HG03442 (cell line): ENCODE measurements around the gene NRG3.

Experiments
- ATAC-seq: cut with Tn5 transposase; IDR thresholded peaks from one replicate; pipeline ENCODE4 v1.9.1; 2021; ENCODE audit warnings: mild to moderate bottlenecking, moderate library complexity; ENCODE audit not compliant: unreplicated experiment

NRG3 gene

DNA sequence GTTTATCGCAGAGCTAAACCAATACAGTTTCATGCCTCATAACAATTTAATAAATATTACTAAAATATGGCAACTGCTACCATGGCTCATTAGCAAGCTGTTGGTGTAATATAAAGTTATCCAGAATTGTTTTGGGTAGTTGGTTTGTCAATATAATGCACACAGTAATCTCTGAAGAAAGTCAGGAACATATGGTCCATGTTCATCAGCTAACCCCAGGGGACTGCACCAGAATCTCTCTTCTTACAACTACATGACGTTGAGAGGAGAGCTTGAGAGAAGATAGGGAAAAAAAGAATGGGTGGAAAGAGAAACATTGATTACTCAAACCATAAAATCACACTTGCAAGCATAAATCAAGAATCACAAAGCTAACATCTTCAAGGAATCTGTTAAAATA lies 333.7 kb downstream of the NRG3 start:
- no peak for ATAC-seq

DNA sequence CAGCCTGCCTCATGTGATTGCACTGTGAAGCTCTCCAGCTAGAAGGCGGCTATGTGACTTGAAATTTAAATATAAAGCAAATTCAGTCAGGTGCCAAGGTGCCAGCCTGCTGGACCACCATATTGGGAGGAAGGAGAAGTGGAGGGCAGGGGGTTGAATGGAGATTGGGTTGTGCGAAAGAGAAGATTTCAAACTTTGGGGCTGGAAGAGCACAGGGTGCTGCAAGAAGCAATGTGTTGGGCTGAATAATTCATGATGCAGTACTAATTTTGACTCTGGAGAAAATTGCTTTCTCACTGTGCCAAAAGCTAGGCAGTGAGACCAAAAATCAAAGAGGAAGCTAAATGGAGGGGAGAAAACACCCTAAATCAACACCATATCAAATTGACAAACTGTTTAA lies 335.3 kb downstream of the NRG3 start:
- ATAC-seq: no peak

- no peak for ATAC-seq
Measured at GRCh38 chr10:82211346-82211745, 336.4 kb downstream of the NRG3 start.

- ATAC-seq: no peak
Measured at GRCh38 chr10:82212753-82213152, 337.8 kb downstream of the NRG3 start.

DNA sequence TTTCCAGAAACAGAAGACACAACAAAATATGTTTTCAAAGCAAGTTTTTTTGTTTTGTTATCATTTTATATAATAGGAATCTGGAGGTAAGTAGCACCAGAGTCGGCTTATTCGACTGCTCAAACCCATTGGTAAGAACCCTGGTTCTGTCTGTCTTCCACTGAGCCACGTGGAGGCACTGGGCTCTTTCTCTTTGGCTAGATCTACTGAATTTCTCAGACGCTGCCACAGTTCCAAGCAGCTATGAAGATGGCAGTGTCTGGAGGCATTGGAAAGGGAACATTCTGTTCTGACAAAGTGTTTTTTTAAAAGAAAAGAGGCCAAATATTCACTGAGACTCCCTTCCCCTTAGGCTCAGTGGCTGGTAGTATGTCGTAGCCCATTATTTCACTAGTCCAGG lies 338.8 kb downstream of the NRG3 start:
- ATAC-seq: no peak

DNA sequence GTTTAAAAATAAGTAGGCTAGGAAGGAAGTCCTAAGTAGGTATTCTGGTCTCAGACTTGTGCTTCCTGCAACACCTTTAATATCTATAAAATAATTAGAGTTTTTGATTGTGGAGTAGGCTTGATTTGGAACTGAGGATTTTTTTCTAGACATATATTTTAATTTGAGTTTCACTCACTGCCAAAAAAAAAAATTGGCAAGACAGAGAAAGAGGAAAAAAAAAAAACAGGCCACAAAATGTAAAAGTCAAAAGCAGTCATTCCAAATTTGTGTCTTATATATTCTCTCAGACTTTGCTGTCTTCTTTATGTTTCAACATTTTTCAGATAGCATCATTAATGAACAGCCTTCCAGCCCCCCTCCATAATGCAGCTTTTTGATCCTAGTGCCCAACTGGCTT lies 346.1 kb downstream of the NRG3 start:
- no peak for ATAC-seq

DNA sequence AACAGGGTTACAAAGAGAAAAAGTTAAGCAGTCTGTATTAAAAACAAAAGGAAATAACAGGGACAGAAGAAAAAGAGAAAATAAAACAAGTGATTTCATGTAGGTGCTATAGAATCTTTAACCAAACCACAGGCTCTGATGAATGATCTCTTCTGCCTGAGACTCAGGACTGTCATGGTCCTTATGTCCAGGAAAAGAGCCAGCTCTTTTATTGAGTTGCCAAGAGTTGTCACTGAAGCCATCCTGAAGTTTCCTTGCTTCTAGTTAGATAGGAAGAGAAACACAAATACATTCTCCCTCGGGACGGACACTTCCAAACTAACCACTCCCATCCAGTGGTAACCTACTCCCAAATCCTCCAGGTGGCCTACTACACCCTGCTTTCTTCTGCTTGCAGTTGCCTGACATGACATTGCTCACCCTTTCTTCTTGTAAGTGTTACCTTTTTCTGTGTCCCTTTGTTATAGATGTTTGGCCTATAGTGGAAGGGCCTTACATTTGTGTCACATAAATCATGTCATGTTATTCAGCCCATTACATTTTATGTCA lies 346.7 kb downstream of the NRG3 start:
- ATAC-seq: no peak

GRCh38 chr10:82228701-82229100 lies 353.7 kb downstream of the NRG3 start:
- ATAC-seq: no peak

DNA sequence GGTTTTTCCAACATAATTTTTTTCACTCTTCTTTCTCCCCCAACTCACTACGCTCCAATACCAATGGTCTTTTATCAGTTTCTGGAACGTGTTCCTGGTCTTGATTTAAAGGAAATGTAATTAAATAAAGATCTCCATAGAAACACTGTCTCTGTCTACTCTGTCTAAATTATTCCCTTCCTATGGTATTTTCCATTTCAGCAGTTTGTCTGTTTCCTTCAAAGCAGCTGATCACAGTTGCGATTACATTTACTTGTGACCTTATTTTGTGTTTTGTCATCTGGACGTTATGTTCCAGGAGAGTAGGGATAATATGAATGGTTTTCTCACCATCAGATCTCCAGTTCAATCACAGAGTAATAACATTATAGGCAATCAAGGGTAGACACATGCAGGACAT lies 359.2 kb downstream of the NRG3 start:
- ATAC-seq: no peak

GRCh38 chr10:82236084-82236731 lies 361.2 kb downstream of the NRG3 start:
- ATAC-seq: no peak

- no peak for ATAC-seq
Measured at GRCh38 chr10:82238291-82238690, 363.3 kb downstream of the NRG3 start.

DNA sequence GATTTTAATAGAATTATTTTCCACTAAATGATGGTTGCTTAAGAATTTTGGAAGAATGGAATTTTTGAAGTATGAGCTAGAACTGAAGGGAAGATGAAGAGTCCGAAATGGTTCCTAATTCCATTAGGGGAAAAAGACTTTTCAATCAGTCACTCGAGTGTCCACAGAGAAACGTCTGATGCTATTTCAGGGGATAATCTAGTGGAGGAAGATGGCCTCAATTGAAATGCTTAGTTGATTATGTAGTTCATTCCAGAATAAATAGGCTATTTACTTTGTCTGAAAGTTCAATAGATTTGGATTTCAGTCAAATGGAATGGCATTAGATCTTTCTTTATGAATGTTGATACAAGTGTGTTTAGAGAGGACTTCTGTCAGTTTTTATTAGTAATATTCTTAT lies 365.4 kb downstream of the NRG3 start:
- ATAC-seq: no peak

- no peak for ATAC-seq
Measured at GRCh38 chr10:82242778-82243177, 367.8 kb downstream of the NRG3 start.

- no peak for ATAC-seq
Measured at GRCh38 chr10:82245157-82245556, 370.2 kb downstream of the NRG3 start.

- ATAC-seq: no peak
Measured at GRCh38 chr10:82245906-82246560, 371.0 kb downstream of the NRG3 start.

DNA sequence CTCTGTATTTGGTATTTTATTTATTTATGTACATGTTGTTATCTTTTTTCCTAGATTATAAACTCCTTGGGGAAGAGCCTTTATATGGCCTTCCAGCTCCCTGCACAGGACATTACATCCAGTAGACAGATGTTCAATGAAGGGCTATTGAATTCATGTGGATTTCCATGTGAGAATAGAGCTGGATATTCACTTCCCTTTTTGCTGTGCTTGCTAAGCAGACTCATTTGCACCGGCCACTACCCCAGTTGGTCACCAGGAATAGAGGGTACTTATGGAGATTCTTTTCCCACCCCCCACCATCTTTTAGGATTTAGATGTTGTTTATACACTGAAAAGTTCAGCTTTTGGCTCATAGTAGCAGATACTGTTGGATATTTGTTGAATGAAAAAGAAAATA lies 374.1 kb downstream of the NRG3 start:
- no peak for ATAC-seq

GRCh38 chr10:82251222-82251906 lies 376.4 kb downstream of the NRG3 start:
- ATAC-seq: no peak

- no peak for ATAC-seq
Measured at GRCh38 chr10:82252081-82252480, 377.1 kb downstream of the NRG3 start.

DNA sequence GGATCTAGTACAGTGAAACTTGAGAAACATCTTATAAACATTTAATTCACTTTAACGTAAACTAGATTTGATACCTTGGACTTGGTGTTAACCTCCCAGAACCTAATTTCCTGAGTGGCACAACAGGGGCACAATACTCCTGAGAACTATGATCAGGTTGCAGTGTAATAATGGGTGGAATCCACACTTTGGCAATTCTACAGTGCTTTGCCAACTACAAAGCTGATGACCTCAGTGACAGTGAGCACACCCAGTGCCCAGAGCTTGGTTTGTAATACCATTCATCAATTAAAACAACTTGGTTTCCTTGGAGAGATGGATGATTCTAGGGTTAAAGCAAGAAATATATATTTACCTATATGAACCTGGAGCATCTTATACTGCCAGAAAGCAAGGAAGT lies 379.2 kb downstream of the NRG3 start:
- ATAC-seq: no peak

DNA sequence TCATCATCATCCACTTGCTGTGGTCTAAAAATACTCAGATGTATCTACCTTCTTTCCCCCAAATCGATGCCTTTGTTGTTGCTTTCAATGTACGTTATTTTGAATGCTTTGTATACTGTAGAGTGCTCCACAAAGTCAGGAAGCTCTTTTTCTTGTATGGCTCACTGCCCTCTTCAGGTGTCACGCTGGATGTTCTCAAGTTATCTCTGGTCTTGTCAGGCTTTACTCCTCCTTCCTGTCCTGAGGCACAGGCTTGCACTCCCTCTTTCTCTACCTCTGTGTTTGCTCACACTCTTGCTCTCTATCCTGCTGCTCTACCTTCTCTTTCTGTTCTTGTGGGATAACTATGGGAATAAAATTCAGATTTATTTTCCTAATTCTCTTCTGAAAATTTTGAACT lies 381.3 kb downstream of the NRG3 start:
- ATAC-seq: no peak

DNA sequence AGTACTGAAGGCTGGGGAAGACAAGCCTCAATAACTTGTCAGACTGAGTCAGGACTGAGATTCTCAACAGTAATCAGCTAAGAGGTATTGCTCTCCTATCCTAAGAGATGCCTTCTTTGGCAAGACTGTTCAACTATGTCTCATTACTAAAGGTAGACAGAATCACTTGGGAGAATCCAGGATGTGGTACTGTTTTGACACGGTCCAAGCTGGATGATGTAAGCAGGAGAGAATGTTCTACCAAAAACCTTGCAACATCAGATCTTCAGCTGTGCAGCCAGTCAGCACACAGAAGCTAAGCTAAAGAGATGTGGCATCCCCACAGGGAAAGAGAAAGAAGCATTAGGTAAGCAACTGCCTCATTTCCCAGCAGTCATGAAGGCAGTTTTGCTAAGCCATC lies 391.4 kb downstream of the NRG3 start:
- no peak for ATAC-seq

- no peak for ATAC-seq
Measured at GRCh38 chr10:82267014-82267413, 392.0 kb downstream of the NRG3 start.
